Pancreas (tissue), 10 donors: ENCODE data around the gene BMPR1B. TPM values are rescaled to one million over a fixed set of nuclear protein-coding genes. Genes with fewer than 3 reads are reported as not detected.
A peak's percentile ranks its signal among the peaks of the same experiment; 100 is the strongest.

Source experiments
- ATAC-seq, 4 donors: fragments of 200-7000 bp; cut with Tn5 transposase; one replicate each; pipeline versions ENCODE4 v1.8.0 to v1.9.1; 2020; ENCODE audit warnings: mild to moderate bottlenecking in 4 of 4, moderate library complexity in 4 of 4
- DNase-seq, 6 donors: peaks; one replicate each; pipeline ENCODE4 v3.0.0-alpha.2; 2020
- FAIRE-seq: peaks from 2 replicates; lab custom pipeline; 2012; peaks lifted over from hg19 to GRCh38; lab: Jason Lieb, UNC
- H3K27ac ChIP-seq, 4 donors: fragments of 200-600 bp; sonication (generic); 1 replicate in 3 of 4; 2 replicates in 1 of 4; pipeline versions ENCODE4 v1.5.0 to v1.8.0; 2020
- H3K27me3 ChIP-seq, 4 donors: fragments of 200-600 bp; one replicate each; pipeline ENCODE4 v1.8.0; 2021
- H3K36me3 ChIP-seq, 3 donors: fragments of 200-600 bp; sonication (generic) in 1 of 3; one replicate each; pipeline versions ENCODE4 v1.5.0 to v1.8.0; 2020 to 2021
- H3K4me1 ChIP-seq, 3 donors: fragments of 200-600 bp; one replicate each; pipeline ENCODE4 v1.8.0; 2021
- H3K4me3 ChIP-seq, 4 donors: fragments of 200-600 bp; sonication (generic) in 2 of 4; one replicate each; pipeline versions ENCODE4 v1.5.0 to v1.8.0; 2020 to 2021
- H3K9me3 ChIP-seq, 4 donors: fragments of 200-600 bp; one replicate each; pipeline ENCODE4 v1.8.0; 2021
- WGBS, 2 donors: extraction: QIAGEN DNeasy Blood & Tissue Kit; methylation state at CpG; one replicate each; pipeline ENCODE4 v1.1.7; 2013; 5-methylcytosine and 5-hydroxymethylcytosine counted together
- intact Hi-C, 3 donors: fragments of 100-400 bp; cut with DNase I; formaldehyde crosslinking; loops; one replicate each; pipeline versions ENCODE4 v1.11.1 to v1.14.2; 2022
- polyA plus RNA-seq, 2 donors: library from polyadenylated mRNA; stranded (reverse); fragments of 200-250 nt; gene quantifications; one replicate each; pipeline ENCODE4 v1.2.3, GENCODE V29; 2013
- total RNA-seq, 6 donors: library from RNA; stranded (reverse); fragmentation: NEBNext Ultra II Directional in 4 of 6; extraction: Animal tissue kit (Norgen Biotek cat#: 25700) in 4 of 6; gene quantifications; one replicate each; pipeline versions ENCODE4 v1.2.1 to v1.2.4, GENCODE V29; 2021 to 2023
- TF ChIP-seq, protein P1 (sequence below), 4 donors: fragments of 200-600 bp; sonication (generic) in 3 of 4; IDR thresholded peaks; one replicate each; pipeline versions ENCODE4 v1.5.0 to v1.8.0; 2021; ENCODE audit warnings: antibody characterized with exemption in 4 of 4
- donor health status: healthy with polysubstance abuse.
- donor health status: DM: no; HTN: no; CAD: no; lungs with moderate emphysema.
- donor health status: DM: no; HTN: no; CAD: no.
- donor health status: control.
- donor health status: control.
- donor health status: Bipolar disorder and iron deficiency.
- donor health status: DM: yes; HTN: yes; CAD: no.
- donor health status: DM: no; HTN: no; CAD: no.
- donor health status: DM: no; HTN: no; CAD: no.
- donor health status: DM: yes; HTN: yes; CAD: no.

Gene BMPR1B
- total and polyA plus RNA-seq, 8 donors: 0.46 to 3.7 (median 1.6) TPM

DNA sequence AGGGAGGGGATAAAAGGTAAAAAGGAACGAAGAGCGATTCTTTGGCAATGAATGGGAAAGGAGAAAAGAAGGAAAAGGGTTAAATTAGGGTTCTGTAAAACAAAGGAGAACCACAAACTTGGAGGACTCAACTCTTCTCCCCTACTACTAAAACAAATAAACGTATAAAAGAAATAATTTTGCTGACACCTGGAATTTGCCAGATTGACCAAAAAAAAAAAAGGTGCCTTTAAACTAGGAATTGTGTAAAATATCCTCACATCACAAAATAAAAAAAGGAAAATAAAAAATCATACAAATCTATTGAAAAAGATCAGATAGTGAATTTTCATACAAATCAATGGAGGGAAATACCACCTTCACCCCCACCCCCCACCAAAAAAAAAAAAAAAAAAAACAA lies 129.3 kb downstream of the BMPR1B start:
- intact Hi-C loops: no loop called here
- H3K4me1 ChIP-seq: no peaks in the 10 kb centered on the region
- H3K4me3 ChIP-seq: no peak overlapping the region
- TF ChIP-seq, protein P1, sequence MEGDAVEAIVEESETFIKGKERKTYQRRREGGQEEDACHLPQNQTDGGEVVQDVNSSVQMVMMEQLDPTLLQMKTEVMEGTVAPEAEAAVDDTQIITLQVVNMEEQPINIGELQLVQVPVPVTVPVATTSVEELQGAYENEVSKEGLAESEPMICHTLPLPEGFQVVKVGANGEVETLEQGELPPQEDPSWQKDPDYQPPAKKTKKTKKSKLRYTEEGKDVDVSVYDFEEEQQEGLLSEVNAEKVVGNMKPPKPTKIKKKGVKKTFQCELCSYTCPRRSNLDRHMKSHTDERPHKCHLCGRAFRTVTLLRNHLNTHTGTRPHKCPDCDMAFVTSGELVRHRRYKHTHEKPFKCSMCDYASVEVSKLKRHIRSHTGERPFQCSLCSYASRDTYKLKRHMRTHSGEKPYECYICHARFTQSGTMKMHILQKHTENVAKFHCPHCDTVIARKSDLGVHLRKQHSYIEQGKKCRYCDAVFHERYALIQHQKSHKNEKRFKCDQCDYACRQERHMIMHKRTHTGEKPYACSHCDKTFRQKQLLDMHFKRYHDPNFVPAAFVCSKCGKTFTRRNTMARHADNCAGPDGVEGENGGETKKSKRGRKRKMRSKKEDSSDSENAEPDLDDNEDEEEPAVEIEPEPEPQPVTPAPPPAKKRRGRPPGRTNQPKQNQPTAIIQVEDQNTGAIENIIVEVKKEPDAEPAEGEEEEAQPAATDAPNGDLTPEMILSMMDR (IDR thresholded peaks at IDR 0.05): no peak
- no peaks in the 10 kb centered on the region for H3K36me3 ChIP-seq
- no peak overlapping the region for H3K27ac ChIP-seq
- FAIRE-seq: no peak
- no peaks in the 10 kb centered on the region for H3K9me3 ChIP-seq
- H3K27me3 ChIP-seq: no peaks in the 10 kb centered on the region
- no peak for ATAC-seq
- 76 to 92% methylated on average over 3 of the region's 3 CpGs for WGBS, 2 donors
- no peak for DNase-seq

DNA sequence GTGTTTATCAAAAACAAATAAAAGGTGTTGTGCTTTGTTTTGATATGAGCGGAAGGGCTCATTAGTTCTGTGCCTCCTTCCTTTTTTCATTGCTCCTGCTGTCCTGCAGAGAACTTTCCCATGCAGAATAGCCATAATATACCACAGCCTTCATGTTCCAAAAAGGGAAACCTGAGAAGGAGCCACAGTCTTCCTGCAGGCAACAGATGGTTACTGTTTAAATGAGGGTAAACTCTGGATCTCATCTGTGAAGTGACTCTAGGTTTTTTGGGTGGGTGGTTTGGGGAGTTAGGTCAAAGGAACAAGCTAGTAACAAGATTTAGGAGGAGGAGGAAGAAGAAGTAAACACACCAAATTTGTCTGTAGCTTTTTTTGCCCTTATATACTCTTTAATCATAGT lies 131.8 kb downstream of the BMPR1B start:
- H3K27ac ChIP-seq: no peak overlapping the region
- no peaks in the 10 kb centered on the region for H3K36me3 ChIP-seq
- FAIRE-seq (no peak), ATAC-seq (no peak), DNase-seq (no peak)
- intact Hi-C loops: no loop called here
- no peaks in the 10 kb centered on the region for H3K27me3 ChIP-seq
- H3K4me1 ChIP-seq: no peaks in the 10 kb centered on the region
- H3K4me3 ChIP-seq: no peak overlapping the region
- H3K9me3 ChIP-seq: no peaks in the 10 kb centered on the region
- TF ChIP-seq, protein P1 (IDR thresholded peaks at IDR 0.05): no peak
- WGBS, 2 donors: 29 to 43% methylated on average over 1 of the region's 1 CpG

- H3K27me3 ChIP-seq: no peaks in the 10 kb centered on the region
- TF ChIP-seq, protein P1 (IDR thresholded peaks at IDR 0.05): no peak
- no peak overlapping the region for H3K27ac ChIP-seq
- no peak overlapping the region for H3K4me3 ChIP-seq
- no peaks in the 10 kb centered on the region for H3K9me3 ChIP-seq
- intact Hi-C loops: no loop called here
- H3K4me1 ChIP-seq: no peaks in the 10 kb centered on the region
- 63 to 67% methylated on average over 3 of the region's 3 CpGs for WGBS, 2 donors
- FAIRE-seq (no peak), DNase-seq (no peak), ATAC-seq (no peak)
- no peaks in the 10 kb centered on the region for H3K36me3 ChIP-seq
Measured at GRCh38 chr4:94889946-94890345, 132.2 kb downstream of the BMPR1B start.

GRCh38 chr4:94890579-94890978 lies 132.8 kb downstream of the BMPR1B start:
- H3K9me3 ChIP-seq: no peaks in the 10 kb centered on the region
- no peaks in the 10 kb centered on the region for H3K4me1 ChIP-seq
- no peak overlapping the region for H3K27ac ChIP-seq
- no peaks in the 10 kb centered on the region for H3K27me3 ChIP-seq
- TF ChIP-seq, protein P1 (IDR thresholded peaks at IDR 0.05): no peak
- FAIRE-seq: no peak
- WGBS, 2 donors: 70 to 86% methylated on average over 3 of the region's 3 CpGs
- H3K4me3 ChIP-seq: no peak overlapping the region
- no peaks in the 10 kb centered on the region for H3K36me3 ChIP-seq
- intact Hi-C loops: no loop called here
- no peak for DNase-seq
- no peak for ATAC-seq

- intact Hi-C loops: no loop called here
- 43 to 53% methylated on average over 7 of the region's 7 CpGs for WGBS, 2 donors
- Histone ChIP-seq H3K9me3 (no peaks in the 10 kb centered on the region), H3K4me3 (no peak overlapping the region), H3K27ac (no peak overlapping the region), H3K27me3 (no peaks in the 10 kb centered on the region), H3K4me1 (no peaks in the 10 kb centered on the region), H3K36me3 (no peaks in the 10 kb centered on the region)
- TF ChIP-seq, protein P1 (IDR thresholded peaks at IDR 0.05): no peak
- DNase-seq (peak in 2 of 6 donors; percentile 12 to 15), ATAC-seq (peak in 2 of 4 donors; percentile 49 to 54), FAIRE-seq (no peak)
Measured at GRCh38 chr4:94892051-94892450, 134.3 kb downstream of the BMPR1B start.
